Suprapubic skin (tissue), 3 donors: ENCODE data around the gene ICOS.

Experiments
- CTCF ChIP-seq, 2 donors: fragments of 200-600 bp in 1 of 2; fragments of 450-650 bp in 1 of 2; sonication (generic) in 1 of 2; IDR thresholded peaks; one replicate each; pipeline ENCODE4 v1.5.1; 2016 to 2019; ENCODE audit warnings: antibody characterized with exemption in 2 of 2, mild to moderate bottlenecking in 1 of 2, moderate library complexity in 1 of 2
- POLR2A ChIP-seq, 2 donors: fragments of 450-650 bp; IDR thresholded peaks; one replicate each; pipeline ENCODE4 v1.6.1; 2017; ENCODE audit warnings: antibody characterized with exemption in 2 of 2, mild to moderate bottlenecking in 2 of 2, moderate library complexity in 2 of 2

DNA sequence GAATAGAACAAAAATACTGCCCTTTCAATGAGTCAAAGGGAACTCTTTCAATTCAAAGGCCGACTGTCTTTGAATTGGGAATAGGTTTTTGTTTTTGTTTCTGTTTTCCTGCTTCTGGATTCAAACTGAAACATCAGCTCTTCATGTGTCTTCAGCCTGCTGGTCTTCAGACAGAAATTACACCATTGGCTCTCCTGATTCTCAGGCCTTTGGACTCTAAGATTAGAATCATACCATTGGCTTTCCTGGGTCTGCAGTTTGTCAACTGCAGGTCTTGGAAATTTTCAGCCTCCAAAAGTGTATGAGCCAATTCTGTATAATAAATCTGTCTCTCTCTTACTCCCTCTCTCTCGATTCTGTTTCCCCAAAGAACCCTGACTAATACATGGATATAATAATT lies 37.9 kb upstream of the ICOS start:
- TF ChIP-seq POLR2A (IDR thresholded peaks at IDR 0.05) (no peak), CTCF (IDR thresholded peaks at IDR 0.05) (no peak)
